ENCODE results near the gene TCEAL1.
"Not testable (repeated sequence)": the region's sequence is repeated elsewhere in the genome, so short reads cannot be mapped to it uniquely, and the experiment has no call there.

Gene TCEAL1

GRCh38 chrX:103628386-103629317 is at the start of gene TCEAL1:
TSS of gene TCEAL1 (plus strand) at chrX:103628975. CDS start at chrX:103629917, 942 bp downstream.
- DNase-seq (ENCODE audit: low read depth) = peak; percentile 72
- H3K4me3 ChIP-seq (ENCODE audit: low read depth, low read length) = peak within 1 kb of the TSS; percentile 72
- TF ChIP-seq CTCF (IDR thresholded peaks at IDR 0.05; ENCODE audit: insufficient read depth, low read depth, low read length, missing control alignments) = no peak

GRCh38 chrX:103584596-103584995 is 44.2 kb upstream of the TCEAL1 start:
- TF ChIP-seq CTCF (IDR thresholded peaks at IDR 0.05; ENCODE audit: insufficient read depth, low read depth, low read length, missing control alignments) = no peak
- no peak for DNase-seq (ENCODE audit: low read depth)
- peak overlapping the region; percentile 78; the same call in 1 of the 2 replicates for H3K4me3 ChIP-seq (ENCODE audit: low read depth, low read length)

GRCh38 chrX:103585411-103586313 is 43.1 kb upstream of the TCEAL1 start, which contains the start of gene TCEAL4:
TSS of gene TCEAL4 (plus strand) at chrX:103585515. CDS start at chrX:103586676, 1,161 bp downstream.
- DNase-seq (ENCODE audit: low read depth) = peak; percentile 49
- TF ChIP-seq CTCF (IDR thresholded peaks at IDR 0.05; ENCODE audit: insufficient read depth, low read depth, low read length, missing control alignments) = no peak
- peak within 1 kb of the TSS; percentile 78 for H3K4me3 ChIP-seq (ENCODE audit: low read depth, low read length)

- TF ChIP-seq CTCF (IDR thresholded peaks at IDR 0.05; ENCODE audit: insufficient read depth, low read depth, low read length, missing control alignments) = no peak
- peak overlapping the region; percentile 78 for H3K4me3 ChIP-seq (ENCODE audit: low read depth, low read length)
- DNase-seq (ENCODE audit: low read depth) = peak; percentile 9
These were observed 42.5 kb upstream of the TCEAL1 start for GRCh38 chrX:103586314-103586646.

GRCh38 chrX:103586659-103587058 is 42.1 kb upstream of the TCEAL1 start:
- H3K4me3 ChIP-seq (ENCODE audit: low read depth, low read length) = no peak overlapping the region
- no peak for TF ChIP-seq CTCF (IDR thresholded peaks at IDR 0.05; ENCODE audit: insufficient read depth, low read depth, low read length, missing control alignments)
- no peak for DNase-seq (ENCODE audit: low read depth)

- H3K4me3 ChIP-seq (ENCODE audit: low read depth, low read length); DNase-seq (ENCODE audit: low read depth): not testable (repeated sequence)
These were observed 36.5 kb upstream of the TCEAL1 start for GRCh38 chrX:103592295-103592694.

- H3K4me3 ChIP-seq (ENCODE audit: low read depth, low read length); DNase-seq (ENCODE audit: low read depth): not testable (repeated sequence)
These were observed 33.6 kb upstream of the TCEAL1 start for GRCh38 chrX:103595202-103595601.
